HK-2 (cell line): Measurements from ENCODE around the gene LDLRAD2.
"Not testable (repeated sequence)": the region's sequence is repeated elsewhere in the genome, so short reads cannot be mapped to it uniquely, and the experiment has no call there.

Experiments
- DNase-seq: peaks from one replicate; pipeline ENCODE4 v3.0.0-alpha.2; 2018; ENCODE audit not compliant: unreplicated experiment

Gene LDLRAD2

DNA sequence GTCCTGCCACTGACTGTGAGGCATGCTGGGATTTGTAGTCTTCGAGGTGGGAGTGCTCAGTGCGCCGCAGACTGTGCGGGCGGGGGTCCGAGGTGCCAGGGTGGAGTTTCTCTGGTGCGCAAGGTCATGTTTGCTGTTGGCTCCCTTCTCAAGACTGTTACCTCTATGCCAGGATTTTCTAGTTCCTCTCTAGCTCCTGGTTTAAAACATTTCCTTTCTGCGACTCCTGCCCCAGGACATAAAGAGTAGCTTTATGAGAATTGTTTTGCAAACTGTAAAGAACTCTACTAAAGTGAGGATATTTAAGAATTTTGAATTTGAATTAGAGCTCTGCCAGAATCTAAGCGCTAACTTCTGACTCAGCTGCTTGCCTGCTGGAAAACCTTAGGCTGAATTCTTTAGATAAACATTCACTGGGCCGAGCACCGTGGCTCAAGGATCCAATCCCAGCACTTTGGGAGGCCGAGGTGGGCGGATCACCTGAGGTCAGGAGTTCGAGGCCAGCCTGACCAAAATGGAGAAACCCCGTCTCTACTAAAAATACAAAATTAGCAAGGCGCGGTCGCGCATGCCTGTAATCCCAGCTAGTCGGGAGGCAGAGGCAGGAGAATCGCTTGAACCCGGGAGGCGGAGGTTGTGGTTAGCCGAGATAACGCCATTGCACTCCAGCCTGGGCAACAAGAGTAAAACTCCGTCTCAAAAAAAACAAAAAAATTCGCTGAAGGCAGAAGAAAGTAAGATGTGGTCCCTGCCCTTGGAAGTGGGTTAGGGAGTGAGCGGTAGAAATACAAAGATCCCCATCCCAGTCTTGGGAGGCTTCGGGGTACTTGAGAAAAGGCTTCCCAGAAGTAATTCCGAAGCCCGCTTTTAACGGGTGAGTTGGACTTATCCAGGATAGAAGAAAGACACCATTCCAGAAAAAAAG lies 28.1 kb upstream of the LDLRAD2 start:
- DNase-seq: peak; percentile 96

DNA sequence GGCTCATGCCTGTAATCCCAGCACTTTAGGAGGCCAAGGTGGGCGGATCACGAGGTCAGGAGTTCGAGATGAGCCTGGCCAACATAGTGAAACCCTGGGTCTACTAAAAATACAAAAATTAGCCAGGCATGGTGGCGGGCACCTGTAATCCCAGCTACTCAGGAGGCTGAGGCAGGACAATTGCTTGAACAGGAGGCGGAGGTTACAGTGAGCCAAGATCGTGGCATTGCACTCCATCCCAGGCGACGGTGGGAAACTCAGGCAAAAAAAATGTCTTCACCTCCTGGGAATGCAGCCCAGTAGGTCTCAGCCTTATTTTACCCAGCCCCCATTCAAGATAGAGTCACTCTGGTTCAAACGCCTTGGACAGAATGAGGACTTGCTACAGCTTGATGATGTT lies 26.3 kb upstream of the LDLRAD2 start:
- not testable (repeated sequence) for DNase-seq

DNA sequence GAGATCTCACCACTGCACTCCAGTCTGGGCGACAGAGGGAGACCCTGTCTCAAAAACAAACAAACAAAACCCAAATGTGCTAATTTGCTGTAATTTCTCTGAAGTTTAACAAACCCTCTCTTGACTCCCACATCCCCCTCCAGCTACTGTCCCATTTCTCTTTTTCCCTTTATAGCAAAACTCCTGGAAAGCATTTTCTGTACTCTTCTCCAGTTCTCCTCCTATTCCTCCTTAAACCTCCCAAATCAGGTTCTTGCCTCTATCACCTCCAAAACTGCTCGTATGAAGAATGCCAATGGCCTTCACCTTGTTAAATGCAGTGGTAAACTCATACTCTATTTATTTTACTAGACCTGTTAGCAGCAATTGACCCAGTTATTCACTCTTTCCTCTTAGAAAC lies 25.4 kb upstream of the LDLRAD2 start:
- no peak for DNase-seq

DNA sequence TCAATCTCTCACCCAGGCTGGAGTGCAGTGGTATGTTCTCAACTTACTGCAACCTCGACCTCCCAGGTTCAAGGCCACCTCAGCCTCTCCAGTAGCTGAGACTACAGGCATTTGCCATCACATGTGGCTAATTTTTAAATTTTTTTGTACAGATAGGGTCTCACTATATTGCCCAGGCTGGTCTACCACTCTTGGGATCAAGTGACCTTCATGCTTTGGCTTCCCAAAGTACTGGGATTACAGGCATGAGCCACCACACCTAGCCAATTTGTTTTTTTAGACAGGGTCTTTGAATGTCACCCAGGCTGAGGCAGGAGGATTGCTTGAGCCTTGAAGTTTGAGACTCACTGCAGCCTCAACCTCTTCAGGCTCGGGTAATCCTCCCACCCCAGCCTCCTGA lies 19.0 kb upstream of the LDLRAD2 start:
- no peak for DNase-seq

DNA sequence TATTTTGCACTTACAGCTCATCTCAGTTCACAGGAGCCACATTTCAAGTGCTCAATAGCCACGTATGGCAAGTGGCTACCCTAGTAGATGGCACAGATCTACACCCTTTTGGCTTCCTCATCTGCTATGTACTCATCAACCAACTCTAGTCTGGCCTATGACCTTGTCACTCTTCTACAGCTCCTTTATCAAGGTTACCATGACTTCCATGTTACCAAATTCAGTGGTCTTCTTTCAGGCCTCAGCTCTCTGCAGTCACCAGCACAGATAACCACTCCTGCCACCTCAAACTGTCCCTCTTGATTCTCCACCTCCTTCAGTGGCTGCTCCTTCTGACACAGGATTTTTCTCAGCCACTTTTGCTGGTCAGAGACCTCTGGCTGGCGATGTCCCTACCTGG lies 17.4 kb upstream of the LDLRAD2 start:
- no peak for DNase-seq

DNA sequence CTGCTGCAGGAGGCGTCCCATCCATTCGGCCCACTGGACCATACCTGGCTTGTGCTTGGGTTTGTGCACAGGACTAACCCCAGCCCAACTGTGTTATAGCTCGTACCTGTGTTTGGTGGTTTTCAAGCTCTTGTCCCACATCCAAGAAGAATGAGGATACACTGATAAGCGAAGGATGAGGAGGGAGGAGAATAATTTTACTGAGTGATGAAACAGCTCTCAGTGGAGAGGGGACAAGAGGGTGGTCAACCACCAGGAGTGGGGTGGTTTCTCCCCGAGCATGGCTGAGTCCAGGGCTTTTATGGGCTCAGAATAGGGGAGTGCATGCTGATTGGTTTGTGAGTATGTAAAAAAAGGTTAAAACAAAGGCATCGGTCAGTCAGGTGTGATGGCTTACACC lies 17.0 kb upstream of the LDLRAD2 start:
- no peak for DNase-seq

DNA sequence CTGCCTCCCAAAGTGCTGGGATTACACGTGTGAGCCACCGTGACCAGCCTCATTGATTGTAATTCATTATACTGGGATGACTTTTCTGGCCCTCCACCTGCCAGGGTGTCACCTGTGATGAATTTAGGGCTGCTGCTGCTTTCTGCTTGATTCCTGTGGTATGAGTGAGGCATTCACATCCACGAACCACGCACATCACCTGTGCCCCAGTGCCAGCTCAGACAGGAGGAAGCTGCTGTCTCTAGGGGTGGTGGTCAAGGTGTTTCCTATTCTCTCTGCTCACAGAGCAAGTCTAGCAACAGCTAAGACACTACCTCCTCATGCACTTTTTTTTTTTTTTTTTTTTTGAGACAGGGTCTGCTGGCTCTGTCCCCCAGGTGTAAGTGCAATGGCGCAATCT lies 12.3 kb upstream of the LDLRAD2 start:
- DNase-seq: no peak

DNA sequence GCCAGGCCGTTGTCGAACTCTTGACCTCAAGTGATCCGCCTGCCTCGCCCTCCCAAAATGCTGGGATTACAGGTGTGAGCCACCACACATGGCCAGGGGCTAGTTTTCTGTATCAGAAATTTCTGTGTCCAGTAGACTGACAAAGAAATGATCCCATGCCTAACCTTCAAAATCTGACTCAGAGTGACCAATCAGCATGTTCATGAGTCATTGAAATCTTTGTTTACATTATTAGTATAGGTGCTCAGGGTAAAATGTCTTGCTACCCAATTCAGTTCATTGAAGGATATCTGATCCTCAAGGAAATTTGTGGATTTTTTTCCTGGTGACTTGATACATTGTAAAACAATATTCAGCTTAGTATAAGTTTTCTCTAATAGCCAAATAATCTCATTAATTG lies 11.0 kb upstream of the LDLRAD2 start:
- no peak for DNase-seq

DNA sequence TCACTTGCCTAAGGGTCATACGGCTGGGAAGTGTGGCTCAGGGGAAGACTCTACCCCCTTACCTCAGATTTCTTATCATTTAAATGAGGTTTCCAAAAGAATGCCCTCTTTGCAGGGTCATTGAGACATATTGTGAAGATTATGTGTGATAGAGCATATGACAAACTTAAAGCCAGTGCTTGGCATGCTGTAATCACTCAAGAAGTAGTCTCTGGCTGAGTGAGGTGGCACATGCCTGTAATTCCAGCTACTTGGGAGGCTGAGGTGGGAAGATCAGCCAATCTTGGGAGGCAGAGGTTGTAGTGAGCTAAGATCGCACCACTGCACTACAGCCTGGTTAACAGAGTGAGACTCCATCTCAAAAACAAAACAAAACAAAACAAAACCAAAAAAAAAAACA lies 7.5 kb upstream of the LDLRAD2 start:
- no peak for DNase-seq

DNA sequence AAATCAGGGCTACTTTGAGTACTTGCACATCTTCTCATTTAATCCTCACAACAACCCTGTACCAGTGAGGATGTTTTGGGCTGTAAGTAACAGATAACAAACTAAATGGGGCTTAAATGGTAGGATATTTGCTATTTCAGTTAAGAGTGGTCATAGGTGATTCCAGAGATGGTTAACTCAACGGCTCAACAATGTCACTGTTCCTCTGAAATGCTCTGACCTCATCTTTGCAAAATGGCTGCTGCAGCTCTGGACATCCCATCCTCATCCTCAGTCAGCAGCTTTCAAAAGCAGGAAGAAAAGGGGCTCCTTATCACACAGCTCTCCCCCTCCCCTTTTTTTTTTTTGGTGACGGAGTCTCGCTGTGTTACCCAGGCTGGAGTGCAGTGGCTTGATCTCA lies 1.5 kb downstream of the LDLRAD2 start:
- no peak for DNase-seq

DNA sequence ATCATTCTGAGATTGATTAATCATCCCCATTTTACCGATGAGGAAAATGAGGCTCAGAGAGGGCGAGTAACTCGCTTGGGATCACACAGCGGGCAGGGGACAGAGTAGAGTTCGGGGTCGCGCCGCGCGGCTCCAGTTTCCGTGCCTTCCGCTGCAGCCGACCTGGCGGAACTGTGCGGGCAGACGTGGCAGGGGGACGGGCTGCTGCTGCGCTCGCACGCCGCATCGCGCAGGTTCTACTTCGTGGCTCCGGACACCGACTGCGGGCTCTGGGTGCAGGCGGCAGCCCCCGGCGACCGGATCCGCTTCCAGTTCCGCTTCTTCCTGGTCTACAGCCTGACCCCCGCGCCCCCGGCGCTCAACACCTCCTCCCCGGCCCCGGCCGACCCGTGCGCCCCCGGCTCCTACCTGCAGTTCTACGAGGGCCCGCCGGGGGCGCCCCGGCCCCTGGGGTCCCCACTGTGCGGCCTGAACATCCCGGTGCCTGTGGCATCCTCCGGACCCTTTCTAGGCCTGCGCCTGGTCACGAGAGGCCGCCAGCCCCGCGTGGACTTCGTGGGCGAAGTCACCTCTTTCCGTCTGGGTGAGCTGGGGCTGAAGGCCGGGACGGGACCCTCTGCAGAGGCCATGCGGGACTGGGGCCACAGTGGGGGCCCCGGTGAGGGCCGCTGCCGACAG lies 2.3 kb downstream of the LDLRAD2 start:
- no peak for DNase-seq

DNA sequence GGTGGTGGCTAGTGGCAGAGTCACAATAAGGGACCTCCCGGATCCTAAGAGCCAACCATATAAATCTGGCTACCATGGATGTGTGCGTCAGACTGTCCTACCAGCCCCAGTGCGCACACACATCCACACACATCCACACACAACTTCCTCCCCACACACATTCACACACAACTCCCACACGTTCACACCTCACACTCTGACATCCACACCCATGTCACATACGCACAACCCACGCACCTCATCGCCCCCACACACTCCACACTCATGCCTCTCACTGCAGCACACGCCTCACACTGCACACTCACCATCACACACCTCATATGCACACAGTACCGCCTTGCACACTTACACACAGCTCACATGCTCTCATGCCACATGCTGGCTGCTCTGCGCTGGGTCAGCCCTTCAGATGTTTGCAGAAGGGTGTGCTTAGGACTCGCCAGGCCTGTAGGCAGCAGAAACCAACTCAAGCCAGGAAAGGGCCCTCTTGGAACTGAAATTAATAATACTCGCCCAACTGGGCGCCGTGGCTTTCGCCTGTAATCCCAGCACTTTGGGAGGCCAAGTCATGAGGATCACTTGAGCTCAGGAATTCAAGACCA lies 3.0 kb downstream of the LDLRAD2 start:
- no peak for DNase-seq

DNA sequence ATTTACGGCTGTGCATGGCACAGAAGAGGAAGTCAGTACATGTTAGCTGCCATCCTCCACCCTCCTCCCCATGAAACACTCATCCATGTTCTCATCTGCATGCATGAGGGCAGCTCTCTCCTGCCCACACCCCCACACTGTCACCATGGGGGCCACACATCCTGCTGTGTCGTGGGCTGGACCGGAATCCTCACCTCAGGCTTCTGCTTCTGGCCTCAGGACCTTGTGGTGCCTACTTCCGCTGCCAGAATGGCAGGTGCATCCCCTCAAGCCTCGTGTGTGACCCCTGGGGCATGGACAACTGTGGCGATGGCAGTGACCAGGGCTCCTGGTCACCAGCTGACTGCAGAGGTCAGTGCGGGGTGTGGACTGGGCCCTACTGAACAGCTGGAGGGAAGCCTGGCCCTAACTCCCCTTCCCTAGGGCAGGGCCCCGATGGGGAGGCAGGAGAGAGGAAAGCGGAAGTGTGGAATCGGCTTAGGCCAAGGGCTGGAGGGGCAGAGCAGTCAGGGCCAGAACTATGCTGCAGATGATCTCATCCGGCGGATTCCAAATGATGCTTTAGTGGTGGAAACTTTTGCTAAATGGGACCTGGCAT lies 3.8 kb downstream of the LDLRAD2 start:
- no peak for DNase-seq

DNA sequence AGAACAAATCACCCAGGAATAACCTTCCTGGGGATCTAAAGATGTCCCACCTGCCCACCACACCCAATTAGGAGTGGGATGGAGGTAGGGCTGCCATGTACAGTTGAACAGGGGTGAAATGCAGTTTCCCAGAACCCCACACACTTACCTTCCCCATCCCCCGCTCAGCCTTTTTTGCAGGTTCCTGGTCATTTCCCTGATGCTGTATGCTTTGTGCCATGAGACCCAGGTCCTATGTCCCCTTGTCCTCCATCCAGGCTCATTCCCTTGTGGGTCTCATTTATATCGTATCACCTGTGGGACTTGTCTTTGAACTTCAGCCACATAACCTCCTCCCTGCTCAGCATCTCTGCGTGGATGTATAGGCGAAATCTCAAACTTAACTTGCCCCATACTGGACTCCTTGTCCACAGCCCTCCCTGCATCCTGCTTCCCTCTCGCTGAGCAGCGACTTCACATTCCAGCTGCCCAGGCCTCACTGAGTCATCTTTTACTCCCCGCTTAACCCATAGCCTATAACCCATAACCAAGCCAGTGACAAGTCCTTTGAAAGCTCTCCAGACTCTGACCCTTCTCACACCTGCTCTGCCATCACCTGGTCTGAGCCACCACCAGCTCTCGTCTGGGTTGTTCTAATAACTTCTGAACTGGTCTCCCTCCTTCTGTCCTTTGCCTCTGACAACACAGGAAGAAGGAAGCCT lies 4.7 kb downstream of the LDLRAD2 start:
- peak; percentile 63 for DNase-seq

DNA sequence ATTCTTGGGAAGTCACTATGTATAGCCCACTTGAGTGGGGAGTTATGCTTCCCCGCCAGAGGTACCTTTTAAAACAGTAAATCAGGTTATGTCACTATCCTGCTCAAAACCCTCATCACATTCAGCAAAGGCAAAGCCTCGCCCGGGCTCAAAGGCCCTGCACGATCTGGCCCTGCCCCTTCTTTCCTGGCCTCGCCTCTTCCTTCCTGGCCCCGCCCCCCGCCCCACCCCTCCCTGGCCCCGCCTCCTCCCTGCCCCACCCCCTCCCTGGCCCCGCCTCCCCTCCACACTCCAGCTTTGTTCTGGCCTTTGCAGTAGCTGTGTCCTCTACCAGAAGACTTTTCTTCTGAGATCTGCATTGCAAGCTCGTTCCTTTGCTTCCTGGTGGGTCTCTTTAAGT lies 6.6 kb downstream of the LDLRAD2 start:
- peak; percentile 31 for DNase-seq

DNA sequence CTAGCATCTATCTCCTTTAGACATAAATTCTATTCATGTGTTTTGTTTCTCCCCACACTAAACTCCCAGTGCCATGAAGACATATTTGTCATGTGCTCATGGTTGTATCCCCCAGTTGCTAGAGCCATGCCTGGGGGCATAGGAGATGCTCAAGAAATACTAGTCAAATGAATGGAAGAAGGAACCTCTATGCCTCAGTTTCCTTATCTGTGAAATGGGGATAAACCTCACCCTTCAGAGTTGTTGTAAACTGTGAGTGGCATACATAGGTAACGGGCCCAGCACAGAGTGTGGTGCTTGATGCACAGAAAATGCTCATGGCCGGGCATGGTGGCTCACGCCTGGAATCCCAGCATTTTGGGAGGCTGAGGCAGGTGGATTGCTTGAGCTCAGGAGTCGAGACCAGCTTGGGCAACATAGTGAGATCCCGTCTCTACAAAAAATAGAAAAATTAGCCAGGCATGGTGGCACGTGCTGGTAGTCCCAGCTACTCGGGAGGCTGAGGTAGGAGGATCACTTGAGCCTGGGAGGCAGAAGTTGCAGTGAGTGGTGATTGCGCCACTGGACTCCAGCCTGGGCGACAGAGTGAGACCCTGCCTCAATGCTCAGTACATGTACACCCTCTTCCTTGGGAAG lies 8.7 kb downstream of the LDLRAD2 start:
- no peak for DNase-seq

DNA sequence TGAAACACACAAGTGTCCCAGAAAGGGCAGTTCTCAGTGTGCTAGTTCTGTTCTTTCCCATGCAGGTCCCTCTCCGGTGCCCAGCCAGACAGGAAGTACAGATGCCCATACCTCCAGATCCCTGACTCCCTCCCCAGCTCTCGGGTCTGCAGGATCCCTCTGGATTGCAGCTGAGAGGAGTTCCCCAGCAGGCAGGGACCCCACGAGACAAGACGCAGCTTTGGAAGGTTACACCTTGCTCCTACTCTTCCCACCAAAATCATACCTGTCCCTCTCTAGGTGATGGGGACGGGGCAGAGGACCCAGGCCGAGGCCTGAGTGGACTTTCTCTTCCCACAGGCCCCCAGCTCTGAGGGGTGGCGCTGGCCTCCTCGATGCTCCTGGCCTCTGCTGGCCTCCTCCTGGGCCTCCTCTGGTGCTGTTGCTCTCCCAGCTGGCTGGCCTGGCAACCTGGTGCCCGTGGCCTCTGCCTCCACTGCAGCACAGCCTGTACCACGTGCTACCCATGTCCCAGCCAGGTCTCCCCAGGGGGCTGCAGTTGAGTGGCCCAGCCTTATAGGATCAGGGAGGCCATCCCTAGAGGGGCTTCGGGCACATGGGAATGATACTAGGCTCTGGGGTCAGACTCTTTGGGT lies 9.4 kb downstream of the LDLRAD2 start:
- DNase-seq: no peak

DNA sequence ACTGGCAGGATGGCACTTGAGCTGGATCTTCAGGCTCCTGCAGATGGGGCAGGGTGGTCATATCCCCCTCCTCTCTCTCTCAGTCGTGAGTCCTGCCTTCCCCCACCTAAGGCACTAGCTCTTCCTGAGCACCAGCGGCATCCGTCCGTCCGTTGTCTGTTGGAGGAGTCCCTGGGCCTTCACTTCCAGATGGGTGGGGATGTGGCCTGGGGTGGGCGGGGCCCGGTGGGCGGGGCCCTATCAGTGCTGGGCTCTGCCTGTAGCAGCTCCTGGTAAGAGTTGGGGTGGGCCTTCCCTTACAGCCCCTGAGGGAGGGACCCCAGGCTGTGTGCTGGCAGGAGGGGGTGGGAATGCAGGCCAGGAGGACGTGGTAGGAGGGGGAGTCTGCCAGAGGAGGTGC lies 10.3 kb downstream of the LDLRAD2 start:
- DNase-seq: no peak

DNA sequence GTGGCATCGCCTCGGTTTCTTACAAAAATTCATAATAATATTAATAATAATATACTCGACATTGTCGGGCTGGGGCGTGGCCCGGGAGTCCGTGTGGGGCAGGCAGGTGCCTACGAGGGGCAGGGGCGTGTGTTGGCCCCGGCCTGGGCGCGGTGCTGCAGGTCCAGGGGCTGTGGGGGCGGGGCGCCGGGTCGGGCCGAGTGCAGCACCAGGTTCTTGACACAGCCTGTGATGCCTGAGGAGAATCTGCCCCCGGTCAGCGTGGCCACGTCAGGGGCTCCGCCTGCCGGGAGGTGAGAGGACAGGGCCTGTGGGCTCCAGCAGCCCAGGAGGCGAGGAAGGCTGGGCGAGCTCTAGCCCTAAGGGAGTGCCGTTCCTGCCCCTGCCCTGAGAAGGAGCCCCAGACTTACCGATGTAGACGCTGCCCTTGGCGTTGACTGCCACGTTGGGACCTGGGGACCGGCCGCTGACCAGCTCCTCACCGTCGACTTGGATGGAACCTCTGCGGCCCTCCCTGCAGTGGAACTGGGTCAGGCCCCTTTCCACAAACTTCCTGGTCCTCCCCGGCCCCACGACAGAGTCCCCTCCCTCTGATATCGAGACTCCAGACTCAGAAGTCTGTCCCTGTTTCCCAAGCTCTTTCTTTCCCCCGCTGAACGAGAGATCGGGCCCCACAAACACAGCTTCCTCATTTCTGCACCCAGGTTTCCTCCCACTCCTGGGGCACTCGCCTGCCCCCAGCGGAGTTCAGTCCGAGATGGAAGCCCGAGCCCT lies 11.3 kb downstream of the LDLRAD2 start:
- DNase-seq: no peak
